HG03139 (cell line): ENCODE results near the gene OR10AG1.

Experiments used
- ATAC-seq: cut with Tn5 transposase; IDR thresholded peaks from one replicate; pipeline ENCODE4 v1.9.1; 2021; ENCODE audit not compliant: unreplicated experiment

Gene OR10AG1, protein sequence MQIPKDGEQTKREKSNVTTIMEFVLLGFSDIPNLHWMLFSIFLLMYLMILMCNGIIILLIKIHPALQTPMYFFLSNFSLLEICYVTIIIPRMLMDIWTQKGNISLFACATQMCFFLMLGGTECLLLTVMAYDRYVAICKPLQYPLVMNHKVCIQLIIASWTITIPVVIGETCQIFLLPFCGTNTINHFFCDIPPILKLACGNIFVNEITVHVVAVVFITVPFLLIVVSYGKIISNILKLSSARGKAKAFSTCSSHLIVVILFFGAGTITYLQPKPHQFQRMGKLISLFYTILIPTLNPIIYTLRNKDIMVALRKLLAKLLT

GRCh38 chr11:55969845-55970244 lies at the start of gene OR10AG1:
TSS of gene OR10AG1 (minus strand) at chr11:55969945. CDS start at chr11:55969907, 38 bp downstream.
- ATAC-seq: no peak

GRCh38 chr11:56013805-56014204 lies 44.1 kb upstream of the OR10AG1 start:
- ATAC-seq: no peak

- no peak for ATAC-seq
Observed at GRCh38 chr11:56010716-56011115, 41.0 kb upstream of the OR10AG1 start.

DNA sequence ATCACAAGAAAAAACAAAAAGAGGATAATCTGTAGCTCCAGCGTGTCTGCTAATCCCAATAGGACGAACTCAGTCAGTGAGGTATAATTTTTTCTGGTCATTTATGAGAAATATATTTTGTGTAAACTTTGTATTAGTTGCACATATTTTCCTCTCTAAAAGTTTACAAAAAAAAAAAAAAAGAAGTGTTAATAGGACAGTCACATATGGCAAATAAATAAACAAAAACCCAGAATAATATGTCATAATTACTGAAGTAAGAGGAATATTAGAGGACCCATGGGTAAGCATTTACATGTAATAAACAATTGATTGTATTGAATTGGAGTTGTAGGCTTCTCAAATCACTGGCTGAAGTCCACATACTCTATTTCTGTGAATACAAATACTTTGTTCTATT lies 24.8 kb upstream of the OR10AG1 start, which contains the start of gene OR5F1:
Gene OR5F1 (minus strand): TSS at position 101 of the 400 bp plus-strand sequence. CDS start 0 bp downstream, at position 101.
- ATAC-seq: no peak

DNA sequence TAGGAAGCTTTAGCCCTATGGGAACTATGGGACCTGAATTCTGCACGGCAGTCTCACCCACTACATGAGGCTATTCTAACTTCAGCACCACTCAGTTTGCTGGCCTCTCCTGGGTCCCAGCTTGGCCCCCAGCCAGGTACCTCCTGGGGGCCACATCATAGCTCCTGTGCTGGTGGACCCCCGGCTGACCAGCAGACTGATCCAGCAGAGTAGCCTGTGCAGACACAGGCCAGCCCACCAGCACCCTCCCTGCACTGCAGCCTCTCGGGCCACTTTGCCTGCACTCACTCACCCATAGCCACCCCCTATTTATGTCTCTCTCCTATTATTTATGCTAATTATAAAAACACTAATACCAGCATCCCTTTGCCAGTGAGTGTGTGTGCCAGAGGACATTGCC lies 1.2 kb upstream of the OR10AG1 start:
- no peak for ATAC-seq

DNA sequence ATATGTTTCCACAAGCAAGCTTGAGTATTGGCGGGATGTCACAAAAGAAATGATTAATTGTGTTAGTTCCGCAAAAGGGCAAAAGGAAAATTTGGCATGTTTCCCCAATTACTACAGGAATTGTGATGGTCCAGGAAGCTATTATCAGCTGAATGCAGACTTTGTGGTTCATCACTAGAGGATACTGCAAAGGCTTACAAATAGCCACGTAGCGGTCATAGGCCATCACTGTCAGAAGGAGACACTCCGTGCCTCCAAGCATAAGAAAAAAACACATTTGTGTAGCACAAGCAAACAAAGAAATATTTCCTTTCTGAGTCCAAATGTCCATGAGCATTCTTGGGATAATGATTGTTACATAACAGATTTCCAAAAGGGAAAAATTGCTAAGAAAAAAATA lies 1.8 kb downstream of the OR10AG1 start:
- no peak for ATAC-seq

- no peak for ATAC-seq
Observed at GRCh38 chr11:55966391-55966790, 3.4 kb downstream of the OR10AG1 start.

DNA sequence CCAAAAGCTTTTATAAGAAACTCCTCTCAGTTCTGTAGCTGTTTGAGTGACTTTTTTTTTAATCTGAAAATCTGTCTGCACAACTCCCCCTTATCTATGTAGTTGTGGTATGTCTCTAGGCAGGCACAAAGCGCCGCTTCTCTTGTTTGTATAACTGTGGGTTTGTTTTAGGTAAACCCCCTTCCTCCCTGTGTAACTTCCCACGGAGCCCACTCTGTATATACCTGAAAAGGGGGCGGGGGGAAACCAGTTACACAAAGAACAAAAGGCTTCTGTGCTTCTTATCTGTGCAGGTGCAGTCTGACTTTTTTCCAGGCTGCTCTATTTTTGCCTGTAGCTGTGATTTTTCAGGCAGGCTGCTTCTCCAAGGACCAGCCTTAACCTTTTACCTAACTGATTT lies 13.2 kb downstream of the OR10AG1 start:
- ATAC-seq: no peak

GRCh38 chr11:55949330-55949729 lies 20.4 kb downstream of the OR10AG1 start:
- no peak for ATAC-seq

GRCh38 chr11:55942785-55943392 lies 26.9 kb downstream of the OR10AG1 start:
- ATAC-seq: no peak

- no peak for ATAC-seq
Observed at GRCh38 chr11:55936300-55936699, 33.4 kb downstream of the OR10AG1 start, which contains the start of gene OR5I1. TSS of gene OR5I1 (minus strand) at chr11:55936400. CDS start at chr11:55936400, 0 bp downstream.

- no peak for ATAC-seq
Observed at GRCh38 chr11:55920537-55920936, 49.2 kb downstream of the OR10AG1 start.
